Adrenal gland (tissue), 5 donors: Measurements from ENCODE around the gene ISG20.

Experiments used
- POLR2A ChIP-seq, 2 donors: fragments of 450-650 bp; IDR thresholded peaks; one replicate each; pipeline ENCODE4 v1.6.1; 2017; ENCODE audit warnings: antibody characterized with exemption in 2 of 2, mild to moderate bottlenecking in 2 of 2, moderate library complexity in 1 of 2
- TF ChIP-seq, protein P1 (sequence below), 6 experiments: fragments of 450-650 bp in 4 of 6; fragments of 200-600 bp in 2 of 6; sonication (generic) in 1 of 6; IDR thresholded peaks; 1 replicate in 5 of 6; 2 replicates in 1 of 6; pipeline versions ENCODE4 v1.5.1 to v1.8.0; 2016 to 2021; ENCODE audit warnings: antibody characterized with exemption in 6 of 6, mild to moderate bottlenecking in 2 of 6, moderate library complexity in 1 of 6
- donor health status: DM: no; HTN: no; CAD: no.

DNA sequence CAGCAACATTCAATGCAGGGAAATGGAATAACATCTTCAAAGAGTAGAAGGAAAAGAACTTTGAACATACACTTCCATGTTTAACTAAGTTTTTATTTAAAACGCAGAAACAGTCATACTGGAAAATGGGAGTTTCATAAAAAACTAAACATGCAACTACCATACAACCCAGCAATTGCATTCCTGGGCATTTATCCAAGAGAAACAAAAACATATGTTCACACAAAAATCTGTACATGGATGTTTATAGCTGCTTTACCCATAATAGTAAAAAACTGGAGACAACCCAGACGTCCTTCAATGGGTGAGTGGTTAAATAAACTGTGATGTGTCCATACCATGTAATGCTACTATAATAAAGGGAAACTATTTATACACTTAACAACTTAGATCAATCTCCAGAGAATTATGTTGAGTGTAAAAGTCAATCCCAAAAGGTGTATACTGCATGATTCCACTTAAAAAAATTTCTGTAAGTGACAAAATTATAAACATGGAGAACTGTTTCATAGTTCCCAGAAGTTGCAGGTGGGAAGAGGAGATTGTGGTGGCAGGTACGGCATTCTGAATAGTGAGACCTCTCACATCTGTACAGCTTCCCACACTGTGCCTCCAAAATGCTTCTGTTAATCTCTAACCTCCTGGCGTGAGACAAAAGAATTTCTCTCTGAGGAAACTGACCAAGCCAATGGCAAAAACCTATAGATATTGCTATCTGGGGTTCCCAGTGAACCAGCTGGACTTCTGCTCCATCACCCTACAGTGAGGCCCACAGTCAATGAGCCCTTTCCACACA lies 23.1 kb downstream of the ISG20 start:
- no peak for TF ChIP-seq POLR2A (IDR thresholded peaks at IDR 0.05)
- TF ChIP-seq, protein P1, sequence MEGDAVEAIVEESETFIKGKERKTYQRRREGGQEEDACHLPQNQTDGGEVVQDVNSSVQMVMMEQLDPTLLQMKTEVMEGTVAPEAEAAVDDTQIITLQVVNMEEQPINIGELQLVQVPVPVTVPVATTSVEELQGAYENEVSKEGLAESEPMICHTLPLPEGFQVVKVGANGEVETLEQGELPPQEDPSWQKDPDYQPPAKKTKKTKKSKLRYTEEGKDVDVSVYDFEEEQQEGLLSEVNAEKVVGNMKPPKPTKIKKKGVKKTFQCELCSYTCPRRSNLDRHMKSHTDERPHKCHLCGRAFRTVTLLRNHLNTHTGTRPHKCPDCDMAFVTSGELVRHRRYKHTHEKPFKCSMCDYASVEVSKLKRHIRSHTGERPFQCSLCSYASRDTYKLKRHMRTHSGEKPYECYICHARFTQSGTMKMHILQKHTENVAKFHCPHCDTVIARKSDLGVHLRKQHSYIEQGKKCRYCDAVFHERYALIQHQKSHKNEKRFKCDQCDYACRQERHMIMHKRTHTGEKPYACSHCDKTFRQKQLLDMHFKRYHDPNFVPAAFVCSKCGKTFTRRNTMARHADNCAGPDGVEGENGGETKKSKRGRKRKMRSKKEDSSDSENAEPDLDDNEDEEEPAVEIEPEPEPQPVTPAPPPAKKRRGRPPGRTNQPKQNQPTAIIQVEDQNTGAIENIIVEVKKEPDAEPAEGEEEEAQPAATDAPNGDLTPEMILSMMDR (IDR thresholded peaks at IDR 0.05), result no peak
